ENCODE results near the gene MLX. TPM values are rescaled to one million over a fixed set of nuclear protein-coding genes. Genes with fewer than 3 reads are reported as not detected.
"Not testable (repeated sequence)": the region's sequence is repeated elsewhere in the genome, so short reads cannot be mapped to it uniquely, and the experiment has no call there.

Gene MLX
- total RNA-seq, 3 donors from 2014 or later (not counting 1 experiment from before 2014, with no cell fraction given) = 38.9 to 58.2 (median 42.6) TPM

DNA sequence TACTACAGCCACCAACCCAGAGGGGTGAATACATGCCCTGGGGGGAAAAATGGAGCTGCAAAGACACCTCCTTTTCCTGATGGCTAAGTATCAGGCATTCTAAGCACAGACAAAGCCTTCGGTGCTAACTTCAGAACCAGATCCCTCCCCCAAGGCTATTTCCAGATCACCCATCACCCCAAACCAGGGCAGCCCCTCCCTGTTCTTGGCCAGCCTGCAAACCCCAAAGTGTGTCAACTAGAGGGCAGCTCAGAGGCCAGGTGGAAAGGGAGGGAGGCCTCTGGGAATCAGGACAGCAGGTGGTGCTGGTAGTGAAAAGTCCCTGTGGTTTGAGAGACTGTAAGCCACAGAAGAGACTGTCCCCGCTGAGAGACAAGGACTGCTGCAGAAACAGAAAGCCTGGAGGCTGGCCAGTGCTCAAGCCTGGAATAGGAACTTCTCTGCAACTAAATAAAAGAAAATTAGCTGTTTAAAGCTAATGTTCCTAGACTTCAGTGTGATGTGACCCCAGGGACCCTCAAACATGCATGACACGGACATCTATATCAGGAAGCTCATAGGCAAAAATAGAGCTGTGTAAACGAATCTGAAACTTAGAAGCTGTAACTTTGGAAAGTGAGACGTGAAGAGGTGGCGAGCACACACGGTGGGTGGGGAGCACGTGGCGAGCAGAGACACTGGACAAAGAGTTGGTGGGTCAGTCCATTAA lies 51.7 kb downstream of the MLX start:
- peak in 1 of 2 donors; percentile 19 for DNase-seq
- Mint-ChIP-seq H3K9me3 (no peaks in the 10 kb centered on the region), H3K4me3 (peak overlapping the region; percentile 38), H3K4me1 (peaks cover 10% of the 10 kb centered on the region in 2 donors), H3K27ac (no peak overlapping the region), H3K36me3 (no peaks in the 10 kb centered on the region), H3K27me3 (ENCODE audit: low read depth in 2 of 2) (no peaks in the 10 kb centered on the region)
- no peak for TF ChIP-seq CTCF (IDR thresholded peaks at IDR 0.05)
- no peak overlapping the region for H3K27ac ChIP-seq (ENCODE audit: low read length)
- no peaks in the 10 kb centered on the region for H3K27me3 ChIP-seq (ENCODE audit: control insufficient read depth, insufficient read depth, low read length)
- peaks cover 15% of the 10 kb centered on the region for H3K4me1 ChIP-seq (ENCODE audit: control insufficient read depth, insufficient read depth, low read length)
- no peaks in the 10 kb centered on the region for H3K9me3 ChIP-seq (ENCODE audit: control insufficient read depth, insufficient read depth, low read length)
- H3K36me3 ChIP-seq (ENCODE audit: control insufficient read depth, insufficient read depth, low read length) = peaks cover 16% of the 10 kb centered on the region
- ATAC-seq = peak in 2 of 3 donors; percentile 14 to 40
- WGBS (ENCODE audit: insufficient coverage) = 22% methylated on average over 9 of the region's 9 CpGs
- intact Hi-C loops (cut with micrococcal nuclease) = no loop called here
- H3K4me3 ChIP-seq (ENCODE audit: low read length) = no peak overlapping the region

DNA sequence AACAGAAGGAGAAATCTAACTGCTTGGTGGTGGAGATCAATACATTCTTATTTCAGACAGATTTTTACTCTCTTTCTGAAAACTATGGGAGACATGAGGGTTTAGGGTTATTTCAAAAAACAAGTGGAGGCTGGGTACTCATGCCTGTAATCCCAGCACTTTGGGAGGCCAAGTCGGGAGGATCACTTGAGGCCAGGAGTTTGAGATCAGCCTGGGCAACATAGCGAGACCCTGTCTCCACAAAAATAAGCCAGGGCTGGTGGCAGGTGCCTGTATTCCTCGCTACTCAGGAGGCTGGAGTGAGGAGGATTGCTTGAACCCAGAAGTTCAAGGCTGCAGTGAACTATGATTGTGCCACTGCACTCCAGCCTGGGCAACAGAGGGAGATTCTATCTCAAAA lies 55.1 kb downstream of the MLX start:
- H3K27ac Mint-ChIP-seq; H3K9me3 ChIP-seq (ENCODE audit: control insufficient read depth, insufficient read depth, low read length); DNase-seq; H3K27me3 Mint-ChIP-seq (ENCODE audit: low read depth in 2 of 2); H3K27ac ChIP-seq (ENCODE audit: low read length); intact Hi-C loops (cut with micrococcal nuclease); H3K4me3 ChIP-seq (ENCODE audit: low read length); H3K27me3 ChIP-seq (ENCODE audit: control insufficient read depth, insufficient read depth, low read length); H3K4me3 Mint-ChIP-seq; H3K36me3 Mint-ChIP-seq; H3K36me3 ChIP-seq (ENCODE audit: control insufficient read depth, insufficient read depth, low read length); H3K9me3 Mint-ChIP-seq; ATAC-seq: not testable (repeated sequence)
- H3K4me1 ChIP-seq (ENCODE audit: control insufficient read depth, insufficient read depth, low read length) = peaks cover 15% of the 10 kb centered on the region
- peaks cover 10% of the 10 kb centered on the region in 2 donors for H3K4me1 Mint-ChIP-seq
- 98% methylated on average over 3 of the region's 3 CpGs for WGBS (ENCODE audit: insufficient coverage)

Other genes with a start within 250 kb of the MLX start
- 100 to 1,000 TPM; 190 to 246 (median 206) TPM for gene STAT3, start 178.7 kb upstream of the MLX start, total RNA-seq
- under 1 TPM in 2 of 3 donors, not detected in 1; 0.11 to 0.20 TPM for gene CAVIN1, start 143.8 kb upstream of the MLX start, total RNA-seq
- 10 to 100 TPM in 1 of 3 donors, 1 to 10 TPM in 2; 4.8 to 33.5 (median 7.5) TPM for gene ATP6V0A1, start 108.2 kb upstream of the MLX start, total RNA-seq
- gene NAGLU, start 30.9 kb upstream of the MLX start, total RNA-seq = 10 to 100 TPM; 34.8 to 44.3 (median 36.4) TPM
- 1 to 10 TPM in 2 of 3 donors, under 1 TPM in 1; 0.68 to 1.6 (median 1.2) TPM for gene HSD17B1, start 14.2 kb upstream of the MLX start, total RNA-seq
- gene COASY, start 5.0 kb upstream of the MLX start, total RNA-seq = 10 to 100 TPM; 61.1 to 67.8 (median 62.3) TPM
- 1 to 10 TPM; 5.0 to 6.2 (median 5.7) TPM for gene PSMC3IP, start 10.6 kb downstream of the MLX start, total RNA-seq
- gene RETREG3, start 42.3 kb downstream of the MLX start, total RNA-seq = 100 to 1,000 TPM in 2 of 3 donors, 10 to 100 TPM in 1; 76.0 to 114 (median 101) TPM
- gene TUBG1, start 42.6 kb downstream of the MLX start, total RNA-seq = 10 to 100 TPM in 2 of 3 donors, 1 to 10 TPM in 1; 9.7 to 16.5 (median 13.0) TPM
- gene TUBG2, start 92.2 kb downstream of the MLX start, total RNA-seq = 10 to 100 TPM in 1 of 3 donors, 1 to 10 TPM in 2; 7.8 to 14.2 (median 9.6) TPM
- gene PLEKHH3, start 109.9 kb downstream of the MLX start, total RNA-seq = 1 to 10 TPM in 1 of 3 donors, under 1 TPM in 2; 0.14 to 1.8 (median 0.26) TPM
- gene CCR10, start 114.7 kb downstream of the MLX start, total RNA-seq = 1 to 10 TPM; 1.2 to 2.6 (median 1.2) TPM
- gene CNTNAP1, start 115.4 kb downstream of the MLX start, total RNA-seq = under 1 TPM; 0.33 to 0.85 (median 0.39) TPM
- 10 to 100 TPM; 68.8 to 92.7 (median 74.1) TPM for gene EZH1, start 177.9 kb downstream of the MLX start, total RNA-seq
- not detected for gene RAMP2, start 194.1 kb downstream of the MLX start, total RNA-seq
- 10 to 100 TPM; 39.9 to 46.4 (median 41.5) TPM for gene VPS25, start 206.3 kb downstream of the MLX start, total RNA-seq
- under 1 TPM in 2 of 3 donors, not detected in 1; 0.09 to 0.13 TPM for gene WNK4, start 213.5 kb downstream of the MLX start, total RNA-seq
- gene COA3, start 231.6 kb downstream of the MLX start, total RNA-seq = 10 to 100 TPM; 12.9 to 19.3 (median 13.1) TPM
- not detected for gene CNTD1, start 231.8 kb downstream of the MLX start, total RNA-seq

All from natural killer cell (primary cell).